B cell (primary cell): ENCODE data around the gene USP53.
"Not testable (repeated sequence)": the region's sequence is repeated elsewhere in the genome, so short reads cannot be mapped to it uniquely, and the experiment has no call there.

Source experiments
- CTCF ChIP-seq: fragments of 200-600 bp; IDR thresholded peaks from one replicate; pipeline ENCODE4 v1.8.0; 2022; ENCODE audit warnings: antibody characterized with exemption, mild to moderate bottlenecking
- EZH2 ChIP-seq: IDR thresholded peaks from 2 replicates; pipeline ENCODE4 v1.6.1; 2012; ENCODE audit warnings: borderline replicate concordance, low read depth, mild to moderate bottlenecking, moderate library complexity, low read length; ENCODE audit not compliant: insufficient read depth, poor library complexity, severe bottlenecking

GRCh38 chr4:119336332-119336979, 123.9 kb downstream of the USP53 start:
- not testable (repeated sequence) for TF ChIP-seq CTCF, EZH2
